HEK293 (cell line): ENCODE data around the gene ALOX5.

Experiments
- ZFP37 ChIP-seq: fragments of 450-650 bp; formaldehyde crosslinking; IDR thresholded peaks from 2 replicates; pipeline ENCODE4 v1.5.1; 2016; ENCODE audit warnings: missing biosample characterization, missing genetic modification characterization
- ZNF274 ChIP-seq, 2 experiments: fragments of 200-500 bp in 1 of 2; fragments of 450-650 bp in 1 of 2; sonication (Bioruptor generic) in 1 of 2; formaldehyde crosslinking in 1 of 2; IDR thresholded peaks; 2 replicates each; pipeline versions ENCODE4 v1.5.1 to v1.6.1; 2014 to 2016; ENCODE audit warnings: borderline replicate concordance in 1 of 2, inconsistent platforms in 1 of 2, low read length in 1 of 2, missing biosample characterization in 1 of 2, missing genetic modification characterization in 1 of 2

GRCh38 chr10:45370202-45370955 lies 3.6 kb upstream of the ALOX5 start:
- TF ChIP-seq ZNF274 (IDR thresholded peaks at IDR 0.05; ENCODE audit: low read length) (no peak), ZNF274 (tag by site-specific recombination; IDR thresholded peaks at IDR 0.05; ENCODE audit: borderline replicate concordance) (no peak), ZFP37 (no peak)
